GM12891 (cell line): ENCODE results near the gene RSPH9.

Experiments used
- PAX5 ChIP-seq: IDR thresholded peaks from 2 replicates; pipeline ENCODE4 v1.6.1; 2011; ENCODE audit warnings: low read length, moderate library complexity, mild to moderate bottlenecking; ENCODE audit not compliant: insufficient read depth, severe bottlenecking
- POLR2A ChIP-seq: IDR thresholded peaks from 2 replicates; pipeline ENCODE4 v1.6.1; 2011; ENCODE audit warnings: low read depth, low read length, control low read depth
- POLR2AphosphoS5 ChIP-seq: IDR thresholded peaks from 2 replicates; pipeline ENCODE4 v1.6.1; 2011; ENCODE audit warnings: low read depth, low read length, control low read depth
- TAF1 ChIP-seq: IDR thresholded peaks from 2 replicates; pipeline ENCODE4 v1.6.1; 2011; ENCODE audit warnings: low read depth, low read length, control low read depth

DNA sequence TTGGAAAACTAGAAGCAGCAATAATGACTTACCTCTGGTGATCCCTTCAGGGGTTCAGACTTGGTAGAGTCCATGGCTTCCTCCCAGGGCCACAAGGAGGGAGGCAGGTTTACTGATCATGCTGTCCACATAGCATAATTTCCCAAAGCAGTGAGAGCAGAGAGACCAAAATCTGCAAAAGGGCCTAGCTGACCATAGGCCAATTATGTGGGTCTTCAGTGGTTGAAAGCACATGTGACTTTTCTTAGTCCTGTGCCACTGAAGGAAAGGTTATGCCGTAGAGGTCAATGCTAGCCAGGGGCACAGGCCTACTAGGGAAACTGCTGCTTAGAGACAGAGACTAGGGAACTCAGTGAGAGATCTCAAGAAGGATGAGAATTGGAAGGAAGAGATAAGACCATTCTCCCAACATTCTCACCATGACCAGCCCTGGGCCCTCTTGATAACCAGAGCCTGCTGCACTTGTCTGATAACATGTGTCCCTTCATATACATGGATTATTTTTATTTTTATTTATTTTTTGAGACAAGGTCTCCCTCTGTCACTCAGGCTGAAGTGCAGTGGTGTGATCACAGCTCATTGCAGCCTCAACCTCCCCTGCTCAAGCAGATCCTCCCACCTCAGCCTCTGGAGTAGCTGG lies 13.7 kb upstream of the RSPH9 start:
- TF ChIP-seq TAF1 = no peak
- no peak for TF ChIP-seq PAX5
- no peak for TF ChIP-seq POLR2A
- no peak for TF ChIP-seq POLR2AphosphoS5
